Suprapubic skin (tissue), 4 donors: ENCODE measurements around the gene MLLT6. TPM values are rescaled to one million over a fixed set of nuclear protein-coding genes. Genes with fewer than 3 reads are reported as not detected.

Experiments used
- DNase-seq, 2 donors: peaks; one replicate each; pipeline ENCODE4 v3.0.0-alpha.2; 2019; ENCODE audit warnings: low spot score in 2 of 2
- H3K27ac ChIP-seq: fragments of 200-600 bp; sonication (generic); one replicate; pipeline ENCODE4 v1.5.1; 2019
- H3K27me3 ChIP-seq: fragments of 200-600 bp; sonication (generic); one replicate; pipeline ENCODE4 v1.5.1; 2019
- H3K36me3 ChIP-seq: fragments of 200-600 bp; sonication (generic); one replicate; pipeline ENCODE4 v1.5.1; 2019
- H3K4me1 ChIP-seq: fragments of 200-600 bp; sonication (generic); one replicate; pipeline ENCODE4 v1.5.1; 2019
- H3K4me3 ChIP-seq: fragments of 200-600 bp; sonication (generic); one replicate; pipeline ENCODE4 v1.5.1; 2019; ENCODE audit warnings: mild to moderate bottlenecking
- H3K9me3 ChIP-seq: fragments of 200-600 bp; sonication (generic); one replicate; pipeline ENCODE4 v1.5.1; 2019
- CTCF ChIP-seq, 2 donors: fragments of 200-600 bp in 1 of 2; fragments of 450-650 bp in 1 of 2; sonication (generic) in 1 of 2; IDR thresholded peaks; one replicate each; pipeline ENCODE4 v1.5.1; 2016 to 2019; ENCODE audit warnings: antibody characterized with exemption in 2 of 2, mild to moderate bottlenecking in 1 of 2, moderate library complexity in 1 of 2
- EP300 ChIP-seq: sonication (generic); formaldehyde crosslinking; IDR thresholded peaks from one replicate; pipeline ENCODE4 v1.6.1; 2017; ENCODE audit warnings: antibody characterized with exemption
- POLR2A ChIP-seq, 2 donors: fragments of 450-650 bp; IDR thresholded peaks; one replicate each; pipeline ENCODE4 v1.6.1; 2017; ENCODE audit warnings: antibody characterized with exemption in 2 of 2, mild to moderate bottlenecking in 2 of 2, moderate library complexity in 2 of 2
- POLR2AphosphoS5 ChIP-seq, 3 donors: sonication (generic); formaldehyde crosslinking; IDR thresholded peaks; one replicate each; pipeline ENCODE4 v1.6.1; 2017; ENCODE audit warnings: antibody characterized with exemption in 3 of 3
- WGBS: methylation state at CpG from one replicate; pipeline ENCODE4 v1.1.5; 2018; 5-methylcytosine and 5-hydroxymethylcytosine counted together
- total RNA-seq, 4 donors: library from RNA; depleted of rRNA; stranded (reverse); fragments of >200 nt; gene quantifications; one replicate each; pipeline ENCODE4 v1.1.0, GENCODE V29; 2016

The MLLT6 gene
- total RNA-seq, 4 donors from 2014 or later = 62.7 to 136 (median 79.0) TPM

- peak; percentile 90 to 92 for DNase-seq
- peaks cover 60% of the 10 kb centered on the region for H3K4me1 ChIP-seq
- TF ChIP-seq POLR2AphosphoS5 (IDR thresholded peaks at IDR 0.05) (peak; percentile 51 to 86 (median 72)), CTCF (IDR thresholded peaks at IDR 0.05) (no peak), POLR2A (IDR thresholded peaks at IDR 0.05) (no peak)
- H3K36me3 ChIP-seq = peaks cover 21% of the 10 kb centered on the region
- peak overlapping the region; percentile 92 for H3K27ac ChIP-seq
- no peaks in the 10 kb centered on the region for H3K27me3 ChIP-seq
- 0% methylated on average over 34 of the region's 44 CpGs for WGBS
- no peaks in the 10 kb centered on the region for H3K9me3 ChIP-seq
- peak overlapping the region; percentile 96 for H3K4me3 ChIP-seq
Observed at GRCh38 chr17:38751808-38752307, 46.8 kb downstream of the MLLT6 start.

GRCh38 chr17:38752308-38753070 is 47.4 kb downstream of the MLLT6 start, which contains the start of gene PSMB3:
PSMB3 (plus strand) TSS chr17:38752741; CDS start chr17:38752827, 86 bp downstream.
- H3K4me3 ChIP-seq = peak within 1 kb of the TSS; percentile 96
- H3K27ac ChIP-seq = peak within 1 kb of the TSS; percentile 92
- peak in 2 of 3 donors; percentile 43 to 95 for TF ChIP-seq POLR2AphosphoS5 (IDR thresholded peaks at IDR 0.05)
- TF ChIP-seq EP300 = no peak
- no peak for TF ChIP-seq CTCF (IDR thresholded peaks at IDR 0.05)
- TF ChIP-seq POLR2A (IDR thresholded peaks at IDR 0.05) = peak in 1 of 2 donors; percentile 51
- peaks cover 54% of the 10 kb centered on the region for H3K4me1 ChIP-seq
- WGBS = under 1% methylated on average over 37 of the region's 44 CpGs
- DNase-seq = peak; percentile 99
- no peaks in the 10 kb centered on the region for H3K27me3 ChIP-seq
- no peaks in the 10 kb centered on the region for H3K9me3 ChIP-seq
- H3K36me3 ChIP-seq = peaks cover 27% of the 10 kb centered on the region

GRCh38 chr17:38753071-38753506 is 48.0 kb downstream of the MLLT6 start:
- Histone ChIP-seq H3K36me3 (peaks cover 33% of the 10 kb centered on the region), H3K27ac (peak overlapping the region; percentile 92), H3K27me3 (no peaks in the 10 kb centered on the region), H3K4me3 (peak overlapping the region; percentile 96), H3K9me3 (no peaks in the 10 kb centered on the region), H3K4me1 (peaks cover 54% of the 10 kb centered on the region)
- WGBS = 12% methylated on average over 18 of the region's 22 CpGs
- DNase-seq = no peak
- TF ChIP-seq POLR2AphosphoS5 (IDR thresholded peaks at IDR 0.05) (no peak), CTCF (IDR thresholded peaks at IDR 0.05) (no peak), POLR2A (IDR thresholded peaks at IDR 0.05) (no peak), EP300 (no peak)

GRCh38 chr17:38761612-38762011 is 56.5 kb downstream of the MLLT6 start:
- Histone ChIP-seq H3K36me3 (peaks cover 96% of the 10 kb centered on the region), H3K27me3 (no peaks in the 10 kb centered on the region), H3K9me3 (no peaks in the 10 kb centered on the region), H3K27ac (no peak overlapping the region), H3K4me1 (no peaks in the 10 kb centered on the region), H3K4me3 (no peak overlapping the region)
- DNase-seq = no peak
- WGBS = 81% methylated on average over 4 of the region's 4 CpGs
- TF ChIP-seq POLR2A (IDR thresholded peaks at IDR 0.05) (no peak), EP300 (no peak), CTCF (IDR thresholded peaks at IDR 0.05) (no peak), POLR2AphosphoS5 (IDR thresholded peaks at IDR 0.05) (no peak)

- TF ChIP-seq CTCF (IDR thresholded peaks at IDR 0.05) (no peak), EP300 (no peak), POLR2A (IDR thresholded peaks at IDR 0.05) (no peak), POLR2AphosphoS5 (IDR thresholded peaks at IDR 0.05) (no peak)
- 87% methylated on average over 3 of the region's 3 CpGs for WGBS
- H3K27me3 ChIP-seq = no peaks in the 10 kb centered on the region
- H3K27ac ChIP-seq = no peak overlapping the region
- no peaks in the 10 kb centered on the region for H3K9me3 ChIP-seq
- H3K4me3 ChIP-seq = no peak overlapping the region
- peaks cover 96% of the 10 kb centered on the region for H3K36me3 ChIP-seq
- no peak for DNase-seq
- H3K4me1 ChIP-seq = no peaks in the 10 kb centered on the region
Observed at GRCh38 chr17:38762231-38762630, 57.2 kb downstream of the MLLT6 start.
